Measurements from ENCODE around the gene WTIP. TPM values are rescaled to one million over a fixed set of nuclear protein-coding genes. Genes with fewer than 3 reads are reported as not detected.
"Not testable (repeated sequence)": the region's sequence is repeated elsewhere in the genome, so short reads cannot be mapped to it uniquely, and the experiment has no call there.

Gene WTIP
- total RNA-seq, 1 donor from 2014 or later, result 28.2 TPM

GRCh38 chr19:34507414-34508067 lies 26.0 kb downstream of the WTIP start:
- DNase-seq (ENCODE audit: low spot score), result no peak
- Mint-ChIP-seq H3K4me1 (peaks cover 2% of the 10 kb centered on the region), H3K27ac (no peak overlapping the region), H3K36me3 (no peaks in the 10 kb centered on the region), H3K27me3 (ENCODE audit: insufficient read depth, low read depth) (peaks cover 13% of the 10 kb centered on the region), H3K4me3 (no peak overlapping the region), H3K9me3 (peaks cover 15% of the 10 kb centered on the region)
- Histone ChIP-seq H2AFZ (replicated peaks) (no peak overlapping the region), H3K4me3 (no peak overlapping the region), H4K20me1 (ENCODE audit: low read depth) (no peaks in the 10 kb centered on the region), H3F3A (ENCODE audit: low read depth) (no peaks in the 10 kb centered on the region), H3K36me3 (no peaks in the 10 kb centered on the region), H3K9me3 (ENCODE audit: low read depth) (no peaks in the 10 kb centered on the region), H3K4me1 (no peaks in the 10 kb centered on the region), H3K27ac (no peak overlapping the region), H3K9ac (no peak overlapping the region), H3K79me2 (ENCODE audit: low read depth) (no peaks in the 10 kb centered on the region), H3K27me3 (no peaks in the 10 kb centered on the region), H3K4me2 (no peak overlapping the region)
- TF ChIP-seq EZH2phosphoT487 (IDR thresholded peaks at IDR 0.05), result no peak

- H3K27me3 Mint-ChIP-seq (ENCODE audit: insufficient read depth, low read depth), result peaks cover 13% of the 10 kb centered on the region
- H3K9me3 Mint-ChIP-seq, result peaks cover 15% of the 10 kb centered on the region
- H3K27me3 ChIP-seq, result no peaks in the 10 kb centered on the region
- no peaks in the 10 kb centered on the region for H3K9me3 ChIP-seq (ENCODE audit: low read depth)
- H2AFZ ChIP-seq (replicated peaks), result no peak overlapping the region
- no peak for DNase-seq (ENCODE audit: low spot score)
- no peaks in the 10 kb centered on the region for H3K36me3 Mint-ChIP-seq
- no peak for TF ChIP-seq CTCF (IDR thresholded peaks at IDR 0.05)
- no peak for TF ChIP-seq EZH2phosphoT487 (IDR thresholded peaks at IDR 0.05)
- no peak for TF ChIP-seq EZH2 (IDR thresholded peaks at IDR 0.05)
- no peak overlapping the region for H3K27ac ChIP-seq
- no peaks in the 10 kb centered on the region for H4K20me1 ChIP-seq (ENCODE audit: low read depth)
- no peak overlapping the region for H3K27ac Mint-ChIP-seq
- H3K4me1 ChIP-seq, result no peaks in the 10 kb centered on the region
- H3K79me2 ChIP-seq (ENCODE audit: low read depth), result no peaks in the 10 kb centered on the region
- H3K4me2 ChIP-seq, result no peak overlapping the region
- H3K36me3 ChIP-seq, result no peaks in the 10 kb centered on the region
- no peaks in the 10 kb centered on the region for H3F3A ChIP-seq (ENCODE audit: low read depth)
- H3K4me3 ChIP-seq, result no peak overlapping the region
- H3K9ac ChIP-seq, result no peak overlapping the region
- no peak overlapping the region for H3K4me3 Mint-ChIP-seq
- peaks cover 2% of the 10 kb centered on the region for H3K4me1 Mint-ChIP-seq
Observed at GRCh38 chr19:34508540-34508939, 27.0 kb downstream of the WTIP start.

- not testable (repeated sequence) for H3F3A ChIP-seq (ENCODE audit: low read depth); H3K9me3 ChIP-seq (ENCODE audit: low read depth); H3K4me1 Mint-ChIP-seq; H3K36me3 Mint-ChIP-seq; H3K4me1 ChIP-seq; H3K27ac Mint-ChIP-seq; H3K9ac ChIP-seq; H3K36me3 ChIP-seq; H3K4me3 Mint-ChIP-seq; DNase-seq (ENCODE audit: low spot score); H3K4me2 ChIP-seq; H4K20me1 ChIP-seq (ENCODE audit: low read depth); H3K4me3 ChIP-seq; H2AFZ ChIP-seq (replicated peaks); H3K27ac ChIP-seq; H3K27me3 ChIP-seq; H3K79me2 ChIP-seq (ENCODE audit: low read depth)
- Mint-ChIP-seq H3K9me3 (peaks cover 15% of the 10 kb centered on the region), H3K27me3 (ENCODE audit: insufficient read depth, low read depth) (peaks cover 12% of the 10 kb centered on the region)
Observed at GRCh38 chr19:34510904-34511303, 29.3 kb downstream of the WTIP start.

- peaks cover 10% of the 10 kb centered on the region for H3K27me3 Mint-ChIP-seq (ENCODE audit: insufficient read depth, low read depth)
- no peaks in the 10 kb centered on the region for H3K79me2 ChIP-seq (ENCODE audit: low read depth)
- H3K4me1 ChIP-seq, result no peaks in the 10 kb centered on the region
- no peaks in the 10 kb centered on the region for H3K9me3 ChIP-seq (ENCODE audit: low read depth)
- no peaks in the 10 kb centered on the region for H3K36me3 ChIP-seq
- no peaks in the 10 kb centered on the region for H3F3A ChIP-seq (ENCODE audit: low read depth)
- no peak overlapping the region for H2AFZ ChIP-seq (replicated peaks)
- peaks cover 2% of the 10 kb centered on the region for H3K4me1 Mint-ChIP-seq
- TF ChIP-seq EZH2 (IDR thresholded peaks at IDR 0.05) (no peak), EZH2phosphoT487 (IDR thresholded peaks at IDR 0.05) (no peak), CTCF (IDR thresholded peaks at IDR 0.05) (no peak)
- no peak overlapping the region for H3K4me3 ChIP-seq
- H3K27ac ChIP-seq, result no peak overlapping the region
- no peak overlapping the region for H3K9ac ChIP-seq
- H3K36me3 Mint-ChIP-seq, result no peaks in the 10 kb centered on the region
- no peak for DNase-seq (ENCODE audit: low spot score)
- peaks cover 3% of the 10 kb centered on the region for H3K27me3 ChIP-seq
- H3K9me3 Mint-ChIP-seq, result peaks cover 15% of the 10 kb centered on the region
- no peak overlapping the region for H3K27ac Mint-ChIP-seq
- no peak overlapping the region for H3K4me3 Mint-ChIP-seq
- no peak overlapping the region for H3K4me2 ChIP-seq
- no peaks in the 10 kb centered on the region for H4K20me1 ChIP-seq (ENCODE audit: low read depth)
Observed at GRCh38 chr19:34512254-34512822, 30.8 kb downstream of the WTIP start.
